Stimulated activated CD8-positive, alpha-beta memory T cell treated with anti-CD3 and anti-CD28 coated beads, Interleukin-7, amount 100 ng/mL, for 1 hour (primary cell): Measurements from ENCODE around the gene TLK2.
A peak's percentile ranks its signal among the peaks of the same experiment; 100 is the strongest.

Source experiments
- DNase-seq, 2 donors: peaks; one replicate each; pipeline ENCODE4 v3.0.0-alpha.2; 2020; ENCODE audit warnings: low read depth in 2 of 2

TLK2 gene

DNA sequence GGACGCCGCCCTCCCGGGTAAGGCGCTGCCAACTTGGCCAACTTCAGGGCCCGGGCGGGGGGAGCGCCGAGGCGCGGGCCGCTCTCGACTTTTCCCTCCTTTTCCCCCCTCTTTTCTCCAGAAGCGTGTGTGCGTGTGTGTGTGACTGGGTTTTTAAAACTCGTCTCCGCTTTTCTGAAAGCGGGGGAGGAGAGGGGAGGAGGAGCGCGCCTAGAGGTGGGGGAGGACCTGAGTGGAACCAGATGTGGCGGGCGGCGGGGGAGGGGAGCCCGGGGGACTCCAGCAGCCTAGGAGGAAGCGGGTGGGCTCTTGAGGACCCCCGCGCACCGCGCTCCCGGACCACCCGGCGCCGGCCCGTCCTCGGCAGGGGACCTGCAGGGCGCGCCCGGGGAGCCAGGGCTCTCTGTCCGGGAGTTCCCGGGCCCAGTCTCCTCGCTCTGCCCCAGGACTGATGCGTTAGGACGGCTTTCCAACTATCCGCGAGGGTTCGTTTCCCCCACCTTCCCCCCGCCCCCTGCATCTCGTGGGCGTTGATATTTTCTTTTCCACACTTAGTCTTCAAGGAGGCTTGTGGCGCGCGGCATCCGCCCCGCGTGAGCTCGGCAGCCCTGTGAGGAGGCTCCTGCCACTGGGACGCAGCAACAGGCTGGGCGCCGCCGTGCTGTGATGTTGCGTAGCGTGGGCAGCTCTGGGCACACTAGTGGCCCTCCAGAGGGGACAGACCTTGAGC is 149.4 kb downstream of the TLK2 start:
- DNase-seq: no peak

DNA sequence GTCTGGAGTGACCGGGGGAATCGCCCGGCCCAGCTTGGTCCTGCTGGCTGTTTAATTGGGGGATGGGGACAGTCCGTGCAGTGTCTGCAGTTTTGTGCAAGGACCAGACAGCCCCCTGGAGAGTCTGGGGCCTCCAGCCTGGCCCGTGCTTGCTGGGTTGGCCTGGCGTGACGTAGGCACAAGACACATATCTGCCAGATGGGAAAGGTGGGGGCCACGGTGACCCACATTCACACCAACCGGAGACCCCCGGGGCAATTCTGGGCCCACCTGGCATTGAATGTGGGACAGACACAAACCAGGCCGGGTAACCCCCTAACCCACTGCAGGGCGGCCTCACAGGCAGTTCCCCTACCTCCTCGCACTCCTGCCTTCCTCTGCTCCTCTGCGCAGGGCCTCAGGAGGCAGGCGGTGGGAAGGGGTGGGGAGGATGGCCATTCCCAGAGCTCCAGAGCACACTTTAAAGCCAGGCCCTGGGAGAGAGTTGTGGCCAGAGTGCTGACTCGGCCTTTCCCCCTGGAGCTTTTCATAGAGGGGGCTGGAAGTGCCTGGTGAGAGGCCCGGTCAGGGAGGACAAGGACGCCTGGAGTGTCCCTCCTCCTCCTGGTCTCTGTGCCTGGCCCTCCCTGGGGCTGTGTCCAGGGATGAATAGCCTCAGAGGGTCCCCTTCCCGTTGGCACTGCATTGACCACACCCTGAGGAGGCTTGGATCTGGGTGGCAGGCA is 150.4 kb downstream of the TLK2 start:
- DNase-seq: no peak

DNA sequence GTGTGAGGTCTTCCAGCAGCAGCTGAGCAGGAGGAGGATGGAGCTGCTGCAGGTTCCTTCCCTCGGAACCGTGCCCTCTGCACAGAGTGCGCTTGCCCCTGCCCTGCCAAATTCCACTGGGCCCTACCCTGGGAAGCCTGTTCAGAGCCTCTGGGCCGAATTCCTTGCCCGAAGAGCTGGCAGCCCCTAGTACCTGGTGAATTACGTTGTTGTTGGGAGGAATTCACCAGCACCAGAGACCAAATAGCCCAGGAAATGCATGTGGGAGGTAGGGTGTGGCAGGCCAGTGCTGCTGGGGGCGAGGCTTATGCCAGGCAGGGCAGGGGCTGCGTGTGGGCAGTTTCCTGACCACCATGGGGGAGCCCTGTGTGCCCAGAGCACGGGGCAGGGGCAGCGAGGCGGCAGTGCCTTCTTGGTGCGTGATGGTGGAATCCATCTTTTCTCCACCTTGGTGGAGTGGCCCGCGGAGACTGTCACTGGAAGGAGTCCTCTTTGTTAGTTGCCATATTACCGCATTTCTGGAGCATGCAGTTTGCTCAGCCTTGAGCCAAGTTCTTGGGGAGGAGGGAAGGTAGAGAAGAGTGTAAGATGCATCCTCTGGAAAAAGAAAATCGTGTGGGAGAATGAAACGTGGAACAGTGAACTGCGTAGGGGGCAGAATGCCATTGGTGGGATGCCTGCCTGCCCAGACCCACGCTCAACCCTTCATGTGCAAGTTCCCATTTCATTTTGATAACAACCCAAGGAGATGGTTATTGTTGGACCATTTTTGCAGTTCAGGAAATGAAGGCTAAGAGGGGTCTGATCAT is 151.1 kb downstream of the TLK2 start:
- no peak for DNase-seq

DNA sequence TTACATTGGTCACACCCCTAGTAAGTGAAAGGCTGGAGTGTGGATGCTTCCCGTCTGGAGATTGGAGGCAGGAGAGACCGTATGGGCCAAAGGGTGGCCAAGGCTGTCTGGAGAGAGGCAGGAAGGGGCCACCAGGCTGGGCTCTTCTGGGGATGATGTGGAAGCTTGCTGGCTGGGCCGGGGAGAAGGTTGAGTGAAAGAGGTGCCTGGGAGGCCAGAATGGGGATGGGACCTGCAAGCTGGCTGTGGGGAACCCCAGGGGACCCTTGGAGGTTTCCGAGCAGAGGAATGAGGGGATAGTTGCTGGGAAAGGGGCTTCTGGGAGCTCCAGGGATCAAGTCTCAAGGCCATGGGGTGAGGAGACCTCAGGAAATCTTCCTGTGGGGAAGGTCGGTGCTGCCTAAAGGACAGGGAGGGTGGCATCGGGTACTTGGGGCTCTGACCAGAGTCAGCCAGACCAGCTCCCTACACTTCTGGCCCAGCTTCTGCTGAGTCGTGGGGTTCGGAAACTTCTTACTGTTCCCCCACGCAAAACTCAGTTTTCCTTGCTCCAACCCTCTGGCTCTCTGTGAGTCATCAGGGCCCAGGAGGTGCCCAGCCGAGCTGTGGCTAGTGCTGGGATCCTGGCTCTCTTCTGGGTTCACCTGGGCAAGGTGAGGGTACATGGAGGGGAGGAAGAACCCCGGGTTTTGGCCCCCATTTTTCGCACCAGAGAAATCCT is 151.9 kb downstream of the TLK2 start:
- DNase-seq: no peak

DNA sequence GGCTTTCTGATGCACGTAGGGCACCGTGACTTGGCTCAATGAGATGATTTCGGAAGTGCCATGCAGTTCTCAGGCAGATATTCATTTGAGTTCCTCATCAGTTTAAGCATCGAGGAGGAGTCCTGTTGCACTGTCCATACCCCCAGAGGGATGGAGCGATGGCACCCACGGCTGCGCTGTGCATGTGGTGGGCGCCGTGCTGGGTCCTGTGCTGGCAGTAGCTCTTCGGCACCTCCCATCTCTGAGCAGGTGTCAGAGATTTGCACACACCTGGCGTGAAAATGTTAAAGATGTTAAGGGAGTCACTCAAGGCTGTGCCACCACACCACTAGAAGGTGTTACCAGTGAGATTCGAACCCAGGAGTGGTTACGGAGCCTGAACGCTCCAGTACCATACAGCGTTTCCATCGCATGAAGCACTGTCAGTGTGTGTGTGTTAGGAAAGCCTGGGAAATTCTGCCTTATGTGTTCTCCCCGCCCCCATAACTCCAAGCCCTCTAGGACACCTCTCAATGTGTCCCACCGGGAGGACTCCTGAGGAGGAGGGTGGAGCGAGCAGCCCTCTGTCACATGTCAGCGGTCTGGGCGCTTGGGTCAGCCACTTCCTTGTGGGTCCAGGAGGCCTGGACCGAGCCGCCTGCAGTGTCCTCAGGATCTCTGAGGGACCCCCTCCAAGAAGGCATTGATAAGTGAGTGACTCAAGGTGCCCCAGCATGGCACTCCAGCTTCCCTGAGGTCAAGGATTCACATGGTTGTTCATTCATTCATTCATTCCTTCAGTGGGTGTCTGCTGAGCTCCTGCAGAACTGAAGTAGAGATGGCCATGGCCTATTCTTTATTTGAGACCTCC is 152.7 kb downstream of the TLK2 start:
- no peak for DNase-seq

DNA sequence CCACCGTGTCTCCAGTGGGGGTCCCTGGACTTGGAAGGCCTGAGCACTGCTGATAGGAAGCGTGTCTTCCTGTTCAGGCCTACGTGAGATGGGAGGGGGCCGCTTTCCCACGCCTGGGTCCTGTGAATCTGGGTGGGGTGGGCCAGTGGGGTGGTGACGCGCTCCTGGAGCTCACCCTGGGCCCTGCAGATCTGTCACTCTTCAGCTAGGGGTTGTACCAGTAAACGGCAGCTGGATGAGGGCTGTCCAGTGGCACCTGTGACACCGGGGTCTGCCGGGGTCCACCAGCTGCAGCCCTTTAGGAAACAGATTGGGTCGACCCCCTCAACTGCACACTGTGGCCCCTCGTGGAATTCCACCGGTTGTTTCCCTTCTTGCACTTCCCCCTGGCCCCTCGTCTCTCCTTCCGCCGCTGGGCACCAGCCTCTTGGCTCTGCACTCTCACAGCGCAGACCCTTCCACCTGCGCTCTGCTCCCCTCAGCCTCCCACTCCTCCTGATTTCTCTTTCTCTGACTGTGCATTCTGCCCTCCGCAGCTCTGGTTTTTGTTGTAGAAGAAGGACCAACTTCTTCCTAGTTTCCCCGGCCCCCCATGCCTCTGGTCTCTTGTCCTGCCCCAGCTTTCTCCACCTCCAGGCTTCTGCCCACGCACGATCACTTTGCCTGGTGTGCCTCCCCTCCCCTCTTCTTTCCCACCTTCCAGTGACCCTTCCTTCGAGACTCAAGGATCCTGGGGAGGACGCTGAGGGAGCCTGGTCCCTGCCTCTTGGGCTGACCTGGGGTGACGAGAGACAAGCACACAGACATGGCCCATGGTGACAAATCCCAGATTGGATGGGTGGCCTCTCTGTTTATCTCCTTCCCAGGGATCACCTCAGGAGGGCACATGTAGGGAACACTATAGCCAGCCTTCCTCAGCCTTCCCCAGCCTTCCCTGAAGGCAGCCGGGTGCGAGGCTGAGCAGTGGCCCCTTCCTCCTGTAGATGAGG is 153.6 kb downstream of the TLK2 start:
- DNase-seq: no peak

DNA sequence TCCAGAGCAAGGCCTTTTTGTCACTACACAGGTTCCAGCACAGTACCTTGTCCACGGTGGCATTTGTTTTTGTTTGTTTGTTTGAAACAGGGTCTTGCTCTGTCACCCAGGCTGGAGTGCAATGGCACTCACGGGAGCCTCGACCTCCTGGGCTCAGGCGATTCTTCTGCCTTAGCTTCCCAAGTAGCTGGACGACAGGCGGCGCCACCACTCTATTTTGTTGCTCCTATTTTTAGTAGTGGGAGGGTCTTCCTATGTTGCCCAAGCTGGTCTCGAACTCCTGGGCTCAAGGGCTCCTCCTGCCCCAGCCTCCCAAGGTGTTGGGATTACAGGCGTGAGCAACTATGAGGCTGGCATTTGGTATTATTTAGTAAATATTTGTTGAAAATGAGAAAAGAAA is 159.2 kb downstream of the TLK2 start:
- no peak for DNase-seq

DNA sequence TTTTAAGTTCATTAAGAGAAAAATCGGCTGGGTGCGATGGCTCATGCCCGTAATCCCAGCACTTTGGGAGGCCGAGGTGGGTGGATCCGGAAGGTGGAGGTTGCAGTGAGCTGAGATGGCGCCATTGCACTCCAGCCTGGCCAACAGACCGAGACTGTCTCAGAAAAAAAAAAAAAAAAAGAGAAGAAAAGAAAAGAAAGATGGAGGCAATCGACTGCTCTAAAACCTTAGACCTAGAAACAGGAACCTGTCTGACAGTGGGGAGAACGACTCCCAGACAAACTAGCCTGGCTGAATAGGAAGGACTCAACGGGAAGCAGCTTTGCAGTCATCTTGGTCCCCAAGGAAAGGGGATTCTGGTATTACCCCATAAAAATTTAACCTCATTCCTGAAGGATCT is 162.5 kb downstream of the TLK2 start:
- DNase-seq: no peak

DNA sequence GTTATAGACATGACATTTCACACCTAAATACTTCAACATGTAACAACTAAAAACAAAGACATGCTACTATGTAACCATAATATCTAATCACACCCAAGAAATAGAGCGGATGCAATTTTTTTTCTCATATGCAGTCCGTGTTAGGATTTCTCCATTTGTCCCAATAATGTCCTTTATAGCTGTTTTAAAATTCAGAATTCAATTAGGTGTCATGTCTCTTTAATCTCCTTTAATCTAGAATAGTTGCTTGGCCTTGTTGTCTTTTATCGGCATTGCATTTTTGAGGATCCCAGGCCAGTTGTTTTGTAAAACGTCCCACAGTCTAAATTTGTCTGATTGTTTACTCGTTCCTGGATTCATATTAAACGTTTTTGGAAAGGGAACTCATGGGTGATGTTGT is 163.3 kb downstream of the TLK2 start:
- DNase-seq: no peak

DNA sequence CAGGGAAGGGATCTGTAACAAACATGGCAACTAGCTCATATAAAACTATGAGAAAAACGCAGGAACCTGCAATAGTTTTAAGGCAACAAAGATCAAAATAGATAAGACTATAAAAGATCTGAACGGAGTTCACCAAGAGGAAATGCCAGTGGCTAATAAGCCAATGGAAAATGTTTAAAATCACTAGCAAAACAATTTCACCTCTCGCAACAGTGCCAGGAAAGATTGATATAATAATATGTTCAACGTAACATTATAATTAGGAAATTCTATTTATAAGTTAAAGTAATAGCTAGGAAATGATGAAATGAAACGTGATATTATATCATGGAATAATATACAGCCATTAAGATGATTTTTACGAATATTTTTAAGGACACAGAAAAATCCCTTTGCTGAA is 164.9 kb downstream of the TLK2 start:
- DNase-seq: no peak

DNA sequence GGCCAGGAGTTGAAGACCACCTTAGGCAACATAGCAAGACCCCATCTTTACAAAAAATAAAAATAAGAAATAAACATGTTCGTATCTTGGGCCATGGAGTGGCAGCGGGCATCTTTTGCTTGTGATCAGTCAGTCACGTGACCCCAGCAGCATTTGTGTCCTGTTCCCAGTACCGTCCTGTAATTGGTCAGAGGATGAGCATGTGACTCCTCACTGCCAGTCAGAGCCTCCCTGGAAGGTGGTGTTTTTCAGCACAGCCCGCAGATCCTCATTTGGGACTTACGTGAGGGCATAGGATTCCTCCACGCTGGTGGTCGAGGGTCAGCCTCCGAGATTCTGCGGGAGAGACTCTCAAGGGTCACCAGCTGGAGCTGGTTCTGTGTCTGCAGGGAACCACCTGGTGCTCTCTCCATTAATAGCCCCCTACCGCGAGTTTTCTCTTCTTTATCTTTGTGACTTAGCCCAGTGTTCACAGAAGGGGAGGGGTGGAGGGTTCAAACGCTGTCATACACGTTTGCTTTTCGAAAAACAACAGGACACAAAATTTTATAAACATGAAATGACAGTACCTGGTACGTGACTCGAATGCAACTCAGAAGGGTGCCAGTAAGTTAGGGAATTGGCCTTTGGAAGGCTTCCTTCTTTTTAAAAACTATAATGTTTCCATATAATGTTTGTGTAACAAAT is 166.0 kb downstream of the TLK2 start:
- DNase-seq: no peak

DNA sequence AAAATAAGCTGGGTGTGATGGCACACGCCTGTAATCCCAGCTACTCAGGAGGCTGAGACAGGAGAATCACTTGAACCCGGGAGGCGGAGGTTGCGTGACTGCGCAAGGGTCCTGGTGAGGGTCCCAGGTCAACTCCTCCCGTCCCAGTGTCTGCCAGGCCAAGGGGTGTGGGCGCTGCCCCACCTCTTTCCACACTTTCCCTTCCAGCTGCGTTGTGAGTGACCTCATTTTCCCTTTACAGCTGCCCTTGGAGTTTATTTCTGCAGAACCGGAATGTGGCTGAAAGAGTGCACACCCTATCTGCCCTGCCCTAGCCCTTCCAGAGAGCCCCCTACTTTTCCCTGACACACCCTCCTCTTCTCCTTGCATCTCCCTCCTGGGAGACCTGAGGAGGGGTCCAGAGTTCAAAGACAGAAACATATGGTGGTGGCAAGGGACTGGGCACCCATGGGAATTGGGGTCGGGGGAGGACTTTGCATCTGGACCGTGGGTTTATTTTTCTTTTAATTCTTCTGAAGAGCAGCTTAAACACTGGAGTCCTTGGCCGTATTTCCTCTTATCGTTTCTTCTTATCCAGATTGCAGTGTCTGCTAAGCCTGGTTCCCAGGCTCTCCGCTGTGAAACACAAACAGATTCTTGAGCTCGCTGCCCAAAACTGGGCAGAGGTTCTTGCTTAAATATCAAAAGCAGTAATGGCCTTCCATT is 169.8 kb downstream of the TLK2 start:
- DNase-seq: no peak

DNA sequence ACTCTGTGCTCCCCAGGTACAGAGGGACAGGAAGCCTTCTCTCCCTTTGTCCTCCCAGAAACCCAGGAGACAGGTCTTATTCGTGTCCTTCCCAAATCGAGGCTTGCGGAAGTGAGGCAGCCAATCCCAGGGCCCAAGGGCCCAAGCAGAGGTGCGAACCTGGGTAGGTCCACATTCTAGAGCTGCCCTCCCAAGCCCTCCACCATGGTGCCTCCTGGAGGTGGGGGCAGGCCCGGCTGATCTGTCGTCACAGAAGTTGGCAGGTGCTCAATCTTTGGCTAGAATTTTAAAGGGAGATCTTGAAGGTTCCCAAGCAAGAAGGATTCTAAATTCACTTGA is 170.3 kb downstream of the TLK2 start:
- no peak for DNase-seq

DNA sequence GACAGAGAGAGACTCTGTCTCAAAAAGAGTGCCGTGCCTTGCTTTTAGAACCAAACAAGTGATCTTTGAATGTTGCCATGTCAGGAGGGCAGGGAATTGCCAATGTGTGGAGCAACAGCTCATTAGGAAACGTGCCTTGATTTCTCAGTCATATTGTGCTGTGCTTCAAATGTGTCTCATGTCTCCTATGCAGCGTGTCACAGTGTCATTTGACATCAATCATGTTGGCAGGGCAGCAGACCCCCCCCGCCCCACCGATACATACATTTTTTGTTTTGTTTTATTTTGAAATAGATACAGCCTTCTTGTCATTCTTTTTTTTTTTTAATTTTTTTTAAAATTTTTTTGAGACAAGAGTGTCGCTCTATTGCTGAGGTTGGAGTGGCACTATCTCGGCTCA is 170.9 kb downstream of the TLK2 start:
- no peak for DNase-seq

DNA sequence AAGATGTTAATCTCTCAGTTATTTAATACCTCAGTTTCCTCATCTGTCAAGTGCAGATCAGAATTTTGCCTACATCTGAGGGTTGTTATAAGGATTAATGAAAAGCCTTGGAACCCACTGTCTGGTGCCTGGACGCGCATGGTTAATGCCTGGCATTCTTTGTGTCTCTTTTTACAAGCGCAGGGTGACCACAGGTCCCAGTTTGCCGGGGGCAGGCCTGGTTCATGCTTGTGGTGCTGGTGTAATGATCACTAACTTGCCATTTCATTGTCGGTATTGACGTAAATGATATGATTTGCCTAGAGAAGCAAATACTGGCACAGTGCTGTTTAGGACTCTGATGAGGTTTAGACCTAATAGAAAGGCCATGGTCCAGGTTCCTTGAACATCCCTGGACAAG is 172.0 kb downstream of the TLK2 start:
- no peak for DNase-seq

DNA sequence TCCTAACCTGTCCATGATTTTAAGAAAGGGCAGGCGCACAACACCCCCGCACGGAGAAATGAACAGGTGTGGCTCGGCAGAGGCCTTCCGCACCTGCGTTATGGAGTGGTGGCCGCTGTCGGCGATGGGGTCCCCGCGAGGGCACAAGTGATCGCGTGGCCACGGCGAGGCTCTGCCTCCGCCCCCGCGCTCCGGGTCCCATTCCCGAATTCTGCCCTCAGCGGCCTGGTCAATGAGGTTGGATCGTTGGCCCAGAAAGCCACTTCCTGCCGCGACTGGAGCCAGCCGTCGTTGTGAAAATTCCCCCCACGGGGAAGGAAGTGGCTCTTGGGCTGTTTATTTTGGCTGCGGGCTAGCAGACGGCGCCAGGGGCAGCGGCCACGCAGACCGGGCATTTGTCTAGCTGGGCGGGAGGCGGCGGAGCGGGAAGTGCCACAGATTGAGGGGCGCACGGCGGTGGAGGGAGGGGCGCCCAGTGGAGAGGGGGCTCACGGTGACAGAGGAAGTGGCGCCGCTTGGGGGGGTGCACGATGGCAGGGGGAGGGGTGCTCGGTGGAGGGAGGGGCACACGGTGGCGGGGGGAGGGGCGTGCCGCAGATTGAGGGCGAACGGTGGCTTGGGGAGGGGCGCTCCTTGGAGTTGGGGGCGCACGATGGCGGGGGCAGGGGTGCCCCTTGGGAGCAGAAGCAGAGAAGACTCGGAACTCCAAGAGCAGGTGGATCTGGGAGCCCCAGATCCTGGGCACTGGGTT is 173.8 kb downstream of the TLK2 start:
- peak in 1 of 2 donors; percentile 7 for DNase-seq

DNA sequence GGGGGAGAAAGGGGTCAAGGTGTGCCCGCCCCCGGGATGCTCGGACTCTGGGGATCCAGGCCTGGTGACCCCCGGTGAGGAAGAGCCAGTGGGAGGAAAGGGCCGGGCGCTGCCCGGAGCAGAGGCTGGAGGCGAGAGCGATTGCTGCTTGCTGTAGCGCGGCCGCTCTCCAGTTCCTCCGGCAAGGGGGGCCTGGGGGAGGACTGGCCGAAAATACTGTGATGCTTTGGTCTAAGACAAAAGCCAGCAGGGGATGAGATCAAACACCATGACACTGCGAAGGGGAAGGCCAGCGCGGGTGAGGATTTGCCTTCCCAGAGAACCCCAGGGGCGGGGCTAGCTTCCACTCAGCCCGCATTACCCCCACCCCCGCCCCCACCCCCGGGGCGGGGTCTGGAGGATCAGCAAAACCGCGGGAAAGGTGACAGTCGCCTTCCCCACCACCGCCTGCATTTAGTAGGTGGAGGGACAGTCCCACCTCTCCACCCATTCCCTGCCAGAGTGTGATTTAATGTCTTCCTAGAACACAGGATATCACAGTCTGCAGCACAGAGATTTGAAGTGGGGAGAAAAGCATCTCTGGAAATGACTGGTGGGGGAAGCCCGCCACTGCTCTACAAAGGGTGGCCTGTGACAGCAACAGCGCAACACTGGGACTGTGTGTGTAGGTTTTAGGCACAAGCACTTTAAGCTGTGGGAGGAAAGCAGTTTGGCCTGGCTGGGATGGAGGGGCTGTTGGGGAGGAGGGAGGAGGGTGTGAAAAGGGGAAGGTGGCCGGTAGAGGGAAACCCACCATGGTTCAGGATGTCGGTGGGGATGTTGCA is 174.6 kb downstream of the TLK2 start:
- peak; percentile 19 to 30 for DNase-seq
